HG03280 (cell line): ENCODE data around the gene PTTG1IP.
"Not testable (repeated sequence)": the region's sequence is repeated elsewhere in the genome, so short reads cannot be mapped to it uniquely, and the experiment has no call there.

ENCODE experiments used
- ATAC-seq: cut with Tn5 transposase; IDR thresholded peaks from one replicate; pipeline ENCODE4 v1.9.1; 2021; ENCODE audit warnings: mild to moderate bottlenecking, moderate library complexity; ENCODE audit not compliant: unreplicated experiment

The PTTG1IP gene

DNA sequence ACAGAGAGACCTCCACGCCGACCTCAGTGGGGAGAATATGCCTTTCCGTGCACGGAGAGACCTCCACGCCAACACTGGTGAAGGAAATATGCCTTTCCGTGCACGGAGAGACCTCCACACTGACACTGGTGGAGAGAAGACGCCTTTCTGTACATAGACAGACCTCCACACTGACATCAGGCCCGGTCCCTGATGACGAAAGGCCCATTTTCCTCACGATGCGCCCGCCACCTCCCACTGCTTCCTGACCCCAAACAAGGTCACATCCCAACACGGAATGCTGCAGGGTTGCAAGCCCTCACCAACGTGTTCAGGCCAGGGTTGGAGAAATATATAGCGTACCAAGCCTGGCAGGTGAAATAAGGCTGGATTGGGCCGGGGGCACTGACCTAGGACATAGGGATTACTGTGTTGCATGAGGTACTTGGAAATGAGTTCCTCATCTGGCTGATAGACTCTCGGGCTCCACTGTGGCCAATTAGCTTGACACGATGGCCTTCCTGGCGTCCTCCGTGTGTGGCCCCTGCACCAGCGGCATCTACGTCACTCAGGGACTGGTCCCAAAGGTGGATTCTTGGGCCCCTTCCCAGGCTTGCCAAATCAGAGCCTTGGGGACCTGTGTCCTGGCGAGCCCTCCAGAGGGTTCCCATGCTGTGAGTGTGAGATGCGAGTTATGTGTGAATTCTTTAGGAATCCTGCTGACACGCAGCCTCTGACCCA, 39.1 kb downstream of the PTTG1IP start:
- no peak for ATAC-seq

DNA sequence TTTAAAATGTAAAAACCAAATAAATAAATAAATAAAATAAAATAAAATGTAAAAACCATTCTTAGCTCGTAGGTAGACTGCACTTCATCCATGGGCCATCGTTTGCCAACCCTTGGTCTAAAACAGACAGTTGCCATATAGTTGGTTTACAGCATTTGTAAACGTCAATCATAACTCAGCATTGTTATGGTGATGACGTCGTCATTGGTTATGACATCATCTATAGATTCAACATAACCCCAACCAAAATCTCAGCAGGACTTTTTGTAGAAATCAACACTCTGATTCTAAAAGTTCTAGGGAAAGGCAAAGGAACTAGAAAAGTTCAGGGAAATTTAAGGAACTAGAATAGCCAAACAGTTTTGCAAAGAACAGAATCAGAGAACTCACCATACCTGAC, 39.8 kb downstream of the PTTG1IP start:
- no peak for ATAC-seq

DNA sequence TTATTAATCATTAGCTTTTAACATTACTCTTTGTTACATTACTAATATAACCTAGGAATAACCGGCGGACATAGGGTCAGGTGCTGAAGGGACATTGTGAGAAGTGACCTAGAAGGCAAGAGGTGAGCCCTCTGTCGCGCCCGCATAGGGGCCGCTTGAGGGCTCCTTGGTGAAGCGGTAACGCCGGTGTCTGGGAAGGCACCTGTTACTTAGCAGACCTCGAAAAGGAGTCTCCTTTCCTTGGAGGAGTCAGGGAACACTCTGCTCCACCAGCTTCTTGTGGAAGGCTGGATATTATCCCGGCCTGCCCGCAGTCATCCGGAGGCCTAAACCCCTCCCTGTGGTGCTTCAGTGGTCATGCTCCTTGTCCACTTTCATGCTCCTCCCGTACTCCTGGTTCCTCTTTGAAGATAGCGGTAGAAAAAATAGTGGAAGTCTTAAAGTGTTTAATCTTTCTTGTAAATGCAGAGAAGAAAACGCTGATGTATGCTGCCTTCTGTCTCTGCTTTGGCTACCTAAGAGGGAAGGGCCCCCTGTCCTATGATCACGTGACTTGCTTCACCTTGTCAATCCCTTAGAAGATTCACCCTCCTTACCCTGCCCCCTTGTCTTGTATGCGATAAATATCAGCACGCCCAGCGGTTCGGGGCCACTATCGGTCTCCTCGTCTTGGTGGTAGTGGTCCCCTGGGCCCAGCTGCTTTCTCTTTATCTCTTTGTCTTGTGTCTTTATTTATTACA, 40.8 kb downstream of the PTTG1IP start:
- ATAC-seq: not testable (repeated sequence)

DNA sequence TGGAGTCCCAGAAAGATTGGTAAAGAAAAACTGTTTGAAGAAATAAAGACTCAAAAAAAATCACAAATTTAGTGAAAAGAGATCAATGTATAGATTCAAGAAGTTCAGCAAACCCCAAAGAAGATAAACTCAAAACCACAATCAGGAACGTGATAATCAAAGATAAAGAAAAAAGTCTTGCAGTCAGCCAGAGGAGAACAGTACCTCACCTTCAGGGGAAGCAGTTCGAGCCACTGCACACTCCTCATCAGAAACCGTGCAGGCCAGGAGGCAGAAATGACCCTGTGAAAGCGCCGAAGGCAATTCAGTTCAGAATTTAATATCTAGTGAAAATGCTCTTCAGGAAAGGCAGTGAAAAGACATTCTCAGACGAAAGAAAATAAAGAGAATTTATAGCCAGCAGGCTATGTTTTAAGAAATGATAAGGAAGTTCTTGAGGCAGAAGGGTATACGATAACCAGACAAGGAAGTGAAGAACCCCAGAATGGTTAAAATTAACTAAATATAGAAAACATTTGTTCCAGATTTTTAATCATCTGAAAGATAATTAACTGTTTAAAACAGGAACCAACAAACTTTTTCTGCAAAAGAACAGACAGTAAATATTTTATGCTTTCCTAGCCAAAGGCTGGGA, 42.1 kb downstream of the PTTG1IP start:
- ATAC-seq: no peak

DNA sequence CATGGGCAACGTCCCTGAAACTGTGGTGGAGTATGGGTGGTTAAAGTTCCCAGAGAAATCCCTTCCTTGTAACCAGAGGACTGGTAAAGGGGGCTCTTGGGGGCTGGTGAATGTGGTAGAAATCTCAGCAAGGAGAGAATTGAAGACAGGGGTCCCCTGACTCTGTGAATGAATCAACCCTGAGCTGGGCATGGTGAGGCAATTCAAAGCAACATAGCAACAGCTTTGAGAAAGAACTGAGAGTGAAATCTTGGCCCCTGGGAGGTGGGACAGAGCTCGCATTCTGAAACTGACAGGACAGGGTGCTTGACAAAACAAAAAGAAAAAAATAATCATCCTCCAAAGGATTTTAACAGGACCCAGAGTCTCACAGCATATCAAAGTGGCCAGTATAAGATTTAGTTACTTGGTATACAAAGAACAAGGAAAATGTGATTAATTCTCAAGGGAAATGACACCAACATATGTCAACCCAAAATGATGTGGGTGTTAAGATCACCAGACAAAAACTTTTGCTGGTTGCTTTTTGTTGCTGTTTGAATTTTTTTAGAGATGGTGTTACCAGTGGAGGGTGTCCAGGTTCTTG, 43.9 kb downstream of the PTTG1IP start:
- ATAC-seq: no peak

DNA sequence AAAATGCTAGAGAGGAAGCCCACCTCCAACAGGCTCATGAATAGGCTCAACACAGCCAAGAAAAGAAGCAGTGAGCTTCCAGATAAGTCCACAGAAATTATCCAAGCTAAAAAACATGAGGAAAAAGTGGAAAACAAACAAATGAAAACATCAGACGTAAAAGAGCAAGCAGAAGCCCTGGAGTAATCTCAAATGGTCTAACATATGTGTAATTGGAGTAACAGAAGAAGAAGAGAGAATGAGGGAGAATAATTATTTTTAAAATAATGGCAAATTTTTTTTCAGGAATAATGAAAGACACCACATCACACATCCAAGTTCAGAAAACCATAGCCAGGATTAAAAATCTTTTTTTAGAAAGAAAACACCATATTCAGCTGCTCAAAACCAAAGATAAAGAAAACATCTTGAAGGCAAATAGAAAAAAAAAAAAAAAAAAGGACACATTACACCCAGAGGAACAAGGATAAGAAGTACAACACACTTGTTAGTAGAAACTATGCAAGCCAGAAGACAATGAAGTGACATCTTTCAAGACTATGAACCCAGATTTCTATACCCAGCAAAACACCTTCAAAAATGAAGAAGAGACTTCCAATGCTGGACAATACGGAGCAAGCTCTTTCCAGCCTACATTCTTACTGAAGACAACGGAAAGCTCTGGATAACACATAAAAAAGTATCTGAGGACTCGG, 45.0 kb downstream of the PTTG1IP start:
- no peak for ATAC-seq

DNA sequence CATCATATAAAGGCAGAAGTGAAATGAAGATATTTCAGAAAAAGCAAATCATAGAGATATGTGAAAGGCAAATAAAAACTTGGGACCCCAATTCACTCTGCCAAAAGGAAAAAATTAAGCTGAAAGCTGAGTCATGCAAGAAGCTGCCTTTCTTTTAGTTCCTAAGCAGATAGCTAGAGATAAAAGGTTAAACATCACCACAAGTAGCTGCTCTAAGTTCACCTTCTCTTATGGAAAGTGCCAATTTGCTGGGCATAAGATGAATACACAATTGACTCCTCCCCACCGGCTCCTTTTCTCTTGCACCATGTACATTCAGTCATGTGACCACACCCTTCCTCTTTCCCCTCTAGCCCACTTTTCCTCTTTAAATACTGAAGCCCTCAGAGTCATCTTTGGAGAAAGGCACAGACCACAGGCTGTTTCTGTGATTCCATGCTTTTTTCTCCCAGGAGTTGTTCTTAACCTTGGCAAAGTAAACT, 50.3 kb downstream of the PTTG1IP start:
- no peak for ATAC-seq

DNA sequence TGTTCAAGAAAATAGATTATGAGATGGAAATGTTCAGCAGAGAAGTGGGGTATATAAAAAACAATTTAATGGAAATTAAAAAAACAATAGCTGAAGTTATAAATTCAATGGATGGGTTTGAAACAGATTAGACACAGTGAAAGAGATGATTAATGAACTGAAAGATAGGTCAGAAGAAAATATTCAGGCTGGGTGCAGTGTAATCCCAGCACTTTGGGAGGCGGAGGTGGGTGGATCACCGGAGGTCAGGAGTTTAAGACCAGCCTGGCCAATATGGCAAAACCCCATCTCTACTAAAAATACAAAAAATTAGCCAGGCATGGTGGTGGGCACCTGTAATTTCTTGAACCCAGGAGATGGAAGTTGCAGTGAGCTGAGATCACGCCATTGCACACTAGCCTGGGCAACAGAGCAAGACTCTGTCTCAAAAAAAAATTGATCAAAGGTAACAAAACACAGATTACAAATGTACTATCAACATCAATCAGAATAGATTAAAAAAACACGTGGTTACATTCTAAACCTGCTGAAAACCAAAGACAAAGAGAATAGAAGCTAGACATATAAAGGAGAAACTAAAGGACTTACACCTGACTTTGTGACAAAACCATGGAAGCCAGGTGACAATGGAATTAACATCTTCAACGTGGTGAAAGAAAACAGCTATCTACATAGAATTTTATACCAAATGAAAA, 50.9 kb downstream of the PTTG1IP start:
- no peak for ATAC-seq

DNA sequence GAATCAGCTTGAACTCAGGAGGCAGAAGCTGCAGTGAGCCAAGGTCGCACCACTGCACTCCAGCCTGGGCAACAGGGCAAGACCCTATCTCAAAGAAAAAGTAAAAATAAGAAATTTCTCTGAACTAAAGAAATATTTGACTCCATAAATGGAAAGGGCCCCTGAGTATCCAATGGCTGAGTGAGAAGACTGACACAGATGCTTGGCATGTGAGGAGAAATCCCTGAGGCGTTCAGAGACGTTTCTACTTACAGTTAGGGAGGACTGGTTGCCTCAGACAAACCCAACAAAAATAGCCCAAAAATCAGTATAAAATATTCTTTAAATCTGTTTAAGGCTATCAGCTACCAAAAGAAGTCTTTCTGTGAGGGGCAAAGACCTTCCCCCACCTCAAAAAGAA, 52.6 kb downstream of the PTTG1IP start:
- ATAC-seq: no peak

DNA sequence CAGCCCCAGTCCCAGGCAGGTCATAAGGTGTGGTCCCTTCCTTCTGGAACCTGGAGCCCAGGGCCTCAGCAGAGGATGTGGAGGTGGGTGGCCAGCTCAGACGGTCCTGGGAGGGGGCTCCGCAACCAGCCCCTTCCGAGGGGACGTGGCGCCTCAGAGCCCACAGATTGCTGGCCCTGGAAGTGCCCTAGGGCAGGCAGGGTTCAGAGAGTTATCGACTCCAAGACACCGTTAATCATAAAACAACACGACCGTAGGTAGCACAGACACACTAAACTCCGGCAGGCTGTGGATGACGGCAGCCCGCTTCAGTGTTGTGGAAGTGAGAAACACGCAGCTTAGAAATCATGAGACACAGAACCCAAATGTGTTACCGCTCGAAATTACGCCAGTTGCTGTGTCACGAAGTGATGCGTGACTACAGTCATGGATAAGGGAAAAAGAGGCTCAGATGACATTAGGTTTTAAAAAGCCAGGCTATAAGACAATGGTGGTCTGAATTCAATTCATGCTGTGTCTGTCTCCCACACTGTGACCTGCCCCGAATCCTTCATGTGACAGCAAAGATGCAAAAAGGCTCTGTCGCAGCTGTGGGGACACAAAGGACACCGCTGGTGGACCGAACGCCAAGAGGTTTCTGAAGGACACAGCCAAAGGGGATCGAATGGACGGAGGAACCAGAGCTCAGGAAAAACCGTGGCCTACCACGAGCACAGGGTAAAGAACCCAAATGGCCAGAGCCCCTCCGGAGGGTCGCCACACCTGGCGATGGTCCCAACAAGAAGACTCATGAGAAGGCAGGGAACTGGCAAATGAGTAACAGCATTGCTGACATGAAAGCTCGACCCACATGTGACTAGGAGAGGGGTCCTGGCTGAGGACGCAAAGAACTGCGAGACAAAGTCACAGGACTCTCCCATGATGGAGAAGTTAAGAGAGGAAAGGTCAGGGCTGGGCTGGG, 53.9 kb downstream of the PTTG1IP start:
- ATAC-seq: no peak

DNA sequence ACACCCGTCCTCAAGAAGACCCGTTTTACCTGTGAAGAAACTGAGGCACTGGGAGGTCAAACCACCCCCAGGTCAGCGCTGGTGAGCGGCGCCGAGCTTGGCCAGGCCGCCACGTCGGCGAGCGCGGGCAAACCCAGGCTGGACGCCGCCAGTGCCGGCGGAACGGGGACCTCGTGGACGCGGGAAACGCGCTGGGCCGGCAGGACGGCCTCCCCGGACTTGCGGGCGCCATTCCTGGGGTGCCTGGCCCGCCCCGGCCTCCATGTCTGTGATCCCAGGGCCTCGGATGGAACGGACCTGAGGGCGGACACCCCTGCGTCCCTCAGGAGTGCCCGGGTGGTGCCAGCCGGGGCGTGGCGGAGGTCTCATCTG, 54.9 kb downstream of the PTTG1IP start:
- ATAC-seq: no peak

DNA sequence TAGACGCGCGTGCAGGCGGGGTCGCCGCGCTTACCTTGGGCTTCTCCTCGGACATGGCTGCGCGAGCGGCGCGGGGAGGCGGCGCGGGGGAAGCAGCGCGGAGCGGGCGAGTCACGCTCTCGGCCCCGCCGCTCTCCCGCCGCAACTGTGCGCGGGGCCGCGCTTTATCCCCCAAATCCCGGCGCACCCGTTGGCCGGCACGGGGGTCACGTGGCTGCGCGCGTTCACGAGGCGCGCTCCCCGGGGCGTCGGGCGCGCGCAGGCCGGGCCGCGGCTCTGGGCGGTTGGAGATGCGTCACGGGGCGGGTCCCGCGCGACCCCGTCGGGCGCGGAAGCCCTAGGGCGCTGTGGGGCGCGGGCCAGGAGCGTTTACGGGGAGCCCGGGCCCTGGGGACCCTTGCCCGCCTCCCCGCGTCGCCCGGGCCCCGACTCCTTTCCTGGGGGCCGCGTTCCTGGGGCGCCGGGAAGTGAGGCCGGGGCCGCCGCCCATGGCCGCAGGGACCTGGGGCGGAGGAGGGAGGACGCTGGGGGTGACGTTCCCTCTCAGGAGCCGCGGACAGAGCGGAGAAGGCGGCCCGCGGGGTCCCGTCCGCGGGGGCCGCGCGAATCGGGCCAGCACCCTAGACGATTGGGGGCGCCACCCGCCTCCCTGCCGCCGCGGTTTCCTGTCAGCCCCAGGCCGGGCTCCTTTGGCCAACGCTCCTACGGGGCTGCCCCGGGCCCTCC, 55.4 kb downstream of the PTTG1IP start, which contains the start of gene SUMO3:
TSS of gene SUMO3 (minus strand) at position 149 of the 726 bp plus-strand sequence. CDS start at position 55, 94 bp downstream.
- peak; percentile 65 for ATAC-seq

DNA sequence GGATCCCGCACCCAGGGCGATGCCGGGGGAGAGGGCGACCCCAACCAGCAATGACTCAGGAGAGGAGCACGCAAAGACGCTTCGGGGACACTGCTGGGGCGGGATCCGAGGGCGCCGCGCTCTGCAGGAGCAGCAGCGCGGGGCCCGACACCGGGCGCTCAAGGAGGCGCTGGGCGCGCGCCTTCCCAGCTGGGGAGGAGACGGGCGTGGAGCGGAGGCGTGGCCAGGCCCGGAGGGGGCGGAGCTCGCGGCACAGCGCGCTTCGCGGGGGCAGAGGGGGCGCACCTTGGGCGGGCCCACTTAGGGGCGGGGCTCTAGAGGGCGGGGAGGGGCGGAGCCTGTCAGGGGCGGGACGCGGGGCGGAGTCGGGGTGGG, 56.0 kb downstream of the PTTG1IP start:
- peak; percentile 79 for ATAC-seq

DNA sequence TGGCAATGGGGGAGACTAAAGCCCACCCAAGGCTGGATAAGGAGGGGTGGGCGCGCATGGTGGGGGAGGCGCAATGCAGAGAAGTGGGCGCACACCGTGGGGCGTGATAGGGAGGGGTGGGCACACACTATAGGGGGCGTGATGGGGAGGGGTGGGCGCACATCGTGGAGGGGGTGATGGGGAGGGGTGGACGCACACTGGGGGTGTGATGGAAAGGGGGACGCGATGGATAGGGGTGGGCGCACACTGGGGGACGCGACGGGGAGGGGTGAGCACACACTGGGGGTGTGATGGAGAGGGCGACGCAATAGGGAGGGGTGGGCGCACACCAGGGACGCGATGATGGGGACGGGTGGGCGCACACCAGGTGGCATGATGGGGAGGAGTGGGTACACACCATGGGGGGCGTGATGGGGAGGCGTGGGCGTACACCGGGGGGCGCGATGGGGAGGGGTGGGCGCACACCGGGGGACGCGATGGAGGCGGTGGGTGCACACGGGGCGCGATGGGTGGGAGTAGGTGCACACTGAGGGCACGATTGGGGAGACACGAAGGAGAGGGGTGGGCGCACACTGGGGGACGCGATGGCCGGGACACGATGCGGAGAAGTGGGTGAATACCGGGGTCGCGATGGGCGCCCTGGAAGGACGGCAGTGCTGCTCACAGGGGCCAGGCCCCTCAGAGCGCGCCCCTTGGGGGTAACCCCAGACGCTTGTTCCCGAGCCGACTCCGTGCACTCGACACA, 56.6 kb downstream of the PTTG1IP start:
- no peak for ATAC-seq

DNA sequence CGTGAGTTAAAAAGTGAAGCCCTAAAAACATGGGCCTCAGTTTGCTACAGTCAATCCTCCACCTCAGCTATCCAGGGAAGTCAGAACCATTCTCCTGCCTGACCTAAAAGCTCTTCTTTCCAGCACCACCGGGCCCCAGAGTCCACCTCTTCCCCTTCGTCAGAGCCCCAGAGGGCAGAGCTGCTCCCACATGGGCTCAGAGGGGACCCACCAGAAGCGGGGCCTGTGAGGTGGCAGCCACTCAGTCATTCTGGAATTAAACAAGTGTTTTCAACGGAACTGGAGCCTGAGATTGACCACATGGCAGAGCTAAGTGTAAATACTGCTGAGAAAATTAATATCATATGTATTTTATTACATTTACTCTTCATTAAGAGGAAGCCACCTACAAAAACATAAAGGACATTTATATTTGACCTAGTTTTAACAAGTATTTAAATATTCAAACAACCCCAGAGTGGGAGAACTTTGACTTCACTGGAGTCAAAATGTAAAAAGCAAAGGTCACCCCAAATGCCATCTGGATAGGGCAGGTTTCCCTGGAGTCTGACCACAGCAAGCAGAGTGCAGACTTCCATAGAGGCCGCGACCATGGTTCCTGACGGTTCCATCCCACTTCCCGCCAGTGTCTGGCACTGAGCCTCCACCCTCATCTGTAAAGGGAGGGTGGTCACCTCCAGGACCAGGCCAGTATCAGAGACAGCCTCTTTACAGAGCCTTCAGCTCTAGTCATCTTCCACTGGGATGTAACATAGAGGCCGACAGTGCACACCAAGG, 57.5 kb downstream of the PTTG1IP start:
- no peak for ATAC-seq

DNA sequence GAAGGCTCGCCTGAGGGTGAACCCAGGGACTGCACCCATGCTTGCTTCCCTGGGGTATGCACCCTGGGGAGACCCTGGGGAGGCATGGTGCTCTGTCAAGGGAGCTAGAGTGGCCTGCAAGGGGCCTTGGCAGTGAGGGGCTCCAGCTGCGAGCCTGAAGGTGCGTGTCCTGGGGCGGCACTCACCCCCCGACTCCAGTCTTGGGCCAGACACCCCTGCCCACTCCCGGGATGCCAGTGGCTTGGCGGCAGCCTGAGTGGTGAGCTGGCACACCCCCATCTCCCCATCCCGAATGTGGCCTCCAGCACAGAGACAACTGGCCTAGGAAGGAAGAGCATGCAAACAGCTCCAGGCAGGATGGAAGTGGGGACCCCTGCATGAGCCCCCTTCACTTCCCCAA, 58.3 kb downstream of the PTTG1IP start:
- ATAC-seq: no peak

DNA sequence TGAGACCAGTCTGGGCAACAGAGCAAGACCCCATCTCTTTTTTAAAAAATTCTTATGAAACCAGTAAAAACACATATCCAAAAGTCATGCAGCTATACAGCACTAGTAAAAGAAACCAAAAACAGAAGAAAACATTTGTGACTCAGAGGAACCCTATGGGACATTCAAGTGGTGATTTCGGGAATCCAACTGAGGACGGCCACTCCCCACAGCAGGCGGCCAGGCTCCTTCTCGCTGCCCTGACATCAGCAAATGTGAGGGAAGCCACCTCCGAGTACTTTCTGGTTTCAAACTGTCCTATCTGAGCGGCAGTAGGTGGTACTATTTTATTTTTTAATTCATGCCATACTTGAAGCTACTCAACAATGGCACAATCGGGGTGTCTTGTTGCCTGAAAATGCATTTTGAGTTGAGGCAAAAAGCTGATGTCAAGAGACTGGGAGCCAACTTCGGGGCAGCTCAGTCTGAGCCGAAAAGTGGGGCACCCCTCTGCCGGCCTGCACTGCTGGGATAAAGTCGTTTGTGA, 58.9 kb downstream of the PTTG1IP start:
- ATAC-seq: no peak
